T-cell (primary cell): ENCODE results near the gene ITPR1. TPM values are rescaled to one million over a fixed set of nuclear protein-coding genes. Genes with fewer than 3 reads are reported as not detected.

Experiments used
- ATAC-seq, 4 experiments: fragments of 200-7000 bp in 3 of 4; fragments of 150-1000 bp in 1 of 4; cut with Tn5 transposase; replicated peaks in 1 of 4; 1 replicate in 3 of 4; 2 replicates in 1 of 4; pipeline ENCODE4 v1.10.0; 2021; ENCODE audit warnings: moderate library complexity in 3 of 4, mild to moderate bottlenecking in 2 of 4, moderate number of reproducible peaks in 1 of 4
- CTCF ChIA-PET, 2 donors: fragments of 300-600 bp; sonication (Branson Sonifier 250); formaldehyde crosslinking; loops; one replicate each; lab custom pipeline; 2022; ENCODE audit warnings: antibody characterized with exemption in 2 of 2; lab: Charles Lee
- POLR2A ChIA-PET, 2 donors: fragments of 300-600 bp; sonication (Branson Sonifier 250); formaldehyde crosslinking; loops; one replicate each; lab custom pipeline; 2022; ENCODE audit warnings: antibody characterized with exemption in 2 of 2; lab: Charles Lee
- DNase-seq, 35 experiments: peaks; one replicate each; pipeline versions ENCODE4 v3.0.0 to v3.0.0-alpha.2; 2013 to 2023
- H3K27ac ChIP-seq: one replicate; pipeline ENCODE4 v1.5.1; 2013; ENCODE audit warnings: low read length
- H3K27me3 ChIP-seq, 2 experiments: replicated peaks in 1 of 2; 1 replicate in 1 of 2; 2 replicates in 1 of 2; pipeline versions ENCODE4 v1.6.1 to v1.7.0; 2013; ENCODE audit warnings: low read length in 1 of 2, mixed read lengths in 1 of 2; ENCODE audit not compliant: control insufficient read depth in 2 of 2, insufficient read depth in 2 of 2; ENCODE audit errors: extremely low read depth in 1 of 2
- H3K36me3 ChIP-seq, 2 donors: 1 replicate in 1 of 2; 2 replicates in 1 of 2; pipeline versions ENCODE4 v1.6.1 to v1.7.0; 2013; ENCODE audit warnings: low read length in 1 of 2; ENCODE audit not compliant: control insufficient read depth in 2 of 2, insufficient read depth in 1 of 2; ENCODE audit errors: extremely low read depth in 1 of 2
- H3K4me1 ChIP-seq, 2 experiments: 1 replicate in 1 of 2; 2 replicates in 1 of 2; pipeline versions ENCODE4 v1.6.1 to v1.7.0; 2013; ENCODE audit warnings: low read length in 2 of 2, mixed read lengths in 1 of 2; ENCODE audit not compliant: insufficient read depth in 2 of 2, control insufficient read depth in 1 of 2; ENCODE audit errors: extremely low read depth in 1 of 2
- H3K4me3 ChIP-seq, 2 donors: 1 replicate in 1 of 2; 2 replicates in 1 of 2; pipeline versions ENCODE4 v1.5.1 to v1.7.0; 2013; ENCODE audit warnings: mild to moderate bottlenecking in 2 of 2, low read length in 1 of 2, moderate library complexity in 1 of 2; ENCODE audit not compliant: control insufficient read depth in 1 of 2; ENCODE audit errors: extremely low read depth in 1 of 2
- H3K9me3 ChIP-seq: 2 replicates; pipeline ENCODE4 v1.7.0; 2013
- H3K27ac Mint-ChIP-seq, 2 donors: one replicate each; pipeline ENCODE4 v1.8.0; 2020 to 2021; ENCODE audit warnings: mild to moderate bottlenecking in 2 of 2, mixed read lengths in 2 of 2
- H3K27me3 Mint-ChIP-seq, 2 donors: one replicate each; pipeline ENCODE4 v1.8.0; 2021 to 2022; ENCODE audit warnings: mixed read lengths in 2 of 2
- H3K36me3 Mint-ChIP-seq: one replicate; pipeline ENCODE4 v1.8.0; 2021; ENCODE audit warnings: mixed read lengths
- H3K4me1 Mint-ChIP-seq, 3 donors: one replicate each; pipeline ENCODE4 v1.8.0; 2020 to 2022; ENCODE audit warnings: mixed read lengths in 3 of 3, mild to moderate bottlenecking in 1 of 3
- H3K4me3 Mint-ChIP-seq, 3 donors: one replicate each; pipeline ENCODE4 v1.8.0; 2020 to 2022; ENCODE audit warnings: mild to moderate bottlenecking in 3 of 3, mixed read lengths in 3 of 3, moderate library complexity in 3 of 3
- H3K9me3 Mint-ChIP-seq, 3 donors: one replicate each; pipeline ENCODE4 v1.8.0; 2020 to 2022; ENCODE audit warnings: mixed read lengths in 3 of 3
- WGBS: methylation state at CpG from one replicate; pipeline ENCODE4 v1.1.5; 2013; ENCODE audit warnings: missing lambda C conversion rate; ENCODE audit not compliant: insufficient coverage; 5-methylcytosine and 5-hydroxymethylcytosine counted together
- total RNA-seq, 35 experiments: library from RNA in 6 of 35; stranded (reverse) in 6 of 35; fragments of 120-200 nt in 1 of 35; gene quantifications; one replicate each; pipeline versions ENCODE4 v1.2.1 to v1.2.4 and lab custom pipeline; 2013 to 2026

The ITPR1 gene
- total RNA-seq, 5 donors from 2014 or later (not counting 1 experiment from before 2014, with no cell fraction given) = 53.8 to 105 (median 73.1) TPM

GRCh38 chr3:4633078-4634004 lies 140.2 kb downstream of the ITPR1 start:
- no peak overlapping the region for H3K4me3 Mint-ChIP-seq
- no peaks in the 10 kb centered on the region for H3K27me3 ChIP-seq
- H3K4me1 ChIP-seq = no peaks in the 10 kb centered on the region
- no peaks in the 10 kb centered on the region for H3K9me3 Mint-ChIP-seq
- peaks cover 7 to 8% (median 7%) of the 10 kb centered on the region in 3 donors for H3K4me1 Mint-ChIP-seq
- H3K9me3 ChIP-seq = no peaks in the 10 kb centered on the region
- peak overlapping the region; percentile 4 to 48 for H3K27ac Mint-ChIP-seq
- ChIA-PET POLR2A (interaction anchor here (0.5 to 0.6 kb wide), 2 partner anchors 194 to 318 kb away, joined by 3 to 7 read pairs; no protein-coding TSS in a partner anchor), CTCF (interaction anchor here (0.6 to 2.4 kb wide), 20 partner anchors 10 to 282 kb away, joined by 3 to 48 read pairs (median 4); partner anchors contain the start of gene ITPR1 (in 1 of the 2))
- peaks cover 16% of the 10 kb centered on the region for H3K36me3 Mint-ChIP-seq
- DNase-seq = peak in 2 of 35 experiments; percentile 23 to 71
- H3K27me3 Mint-ChIP-seq = no peaks in the 10 kb centered on the region
- ATAC-seq = peak in 3 of 4 experiments; percentile 58 to 70 (median 60)
- H3K36me3 ChIP-seq = peaks cover 3 to 6% of the 10 kb centered on the region in 2 donors
- 93% methylated on average over 5 of the region's 10 CpGs for WGBS
- H3K4me3 ChIP-seq = no peak overlapping the region
- no peak overlapping the region for H3K27ac ChIP-seq

- Mint-ChIP-seq H3K27ac (no peak overlapping the region), H3K9me3 (no peaks in the 10 kb centered on the region)
- CTCF ChIA-PET = interaction anchor here (0.6 to 2.4 kb wide), 2 partner anchors 39 to 284 kb away, joined by 3 to 25 read pairs; no protein-coding TSS in a partner anchor
Observed at GRCh38 chr3:4634894-4635293, 141.7 kb downstream of the ITPR1 start.

GRCh38 chr3:4637265-4637664 lies 144.1 kb downstream of the ITPR1 start:
- H3K27me3 Mint-ChIP-seq = no peaks in the 10 kb centered on the region
- peaks cover 29% of the 10 kb centered on the region for H3K36me3 Mint-ChIP-seq
- ChIA-PET POLR2A (no interaction called here), CTCF (interaction anchor here in 1 of 2 donors (0.9 to 1.1 kb wide), 2 partner anchors 53 to 286 kb away, joined by 3 read pairs; no protein-coding TSS in a partner anchor)
- peaks cover 7 to 14% (median 7%) of the 10 kb centered on the region in 3 donors for H3K4me1 Mint-ChIP-seq
- H3K27ac Mint-ChIP-seq = no peak overlapping the region
- Histone ChIP-seq H3K4me1 (no peaks in the 10 kb centered on the region), H3K36me3 (peaks cover 5 to 29% of the 10 kb centered on the region in 2 donors), H3K9me3 (no peaks in the 10 kb centered on the region), H3K4me3 (no peak overlapping the region), H3K27ac (no peak overlapping the region), H3K27me3 (no peaks in the 10 kb centered on the region)
- H3K9me3 Mint-ChIP-seq = no peaks in the 10 kb centered on the region
- ATAC-seq (no peak), DNase-seq (no peak)
- WGBS = 88% methylated on average over 2 of the region's 2 CpGs
- H3K4me3 Mint-ChIP-seq = no peak overlapping the region

More at GRCh38 chr3:4634894-4635293, 141.7 kb downstream of the ITPR1 start:
- Mint-ChIP-seq H3K4me3 (no peak overlapping the region), H3K27me3 (no peaks in the 10 kb centered on the region), H3K4me1 (peaks cover 7 to 8% (median 7%) of the 10 kb centered on the region in 3 donors), H3K36me3 (peaks cover 8% of the 10 kb centered on the region)
- Histone ChIP-seq H3K27ac (no peak overlapping the region), H3K9me3 (no peaks in the 10 kb centered on the region), H3K4me1 (no peaks in the 10 kb centered on the region), H3K36me3 (peaks cover 0 to 10% of the 10 kb centered on the region in 2 donors), H3K27me3 (no peaks in the 10 kb centered on the region), H3K4me3 (no peak overlapping the region)
- POLR2A ChIA-PET = no interaction called here
- DNase-seq (no peak), ATAC-seq (no peak)
- 90% methylated on average over 3 of the region's 6 CpGs for WGBS

GRCh38 chr3:4641863-4642563 lies 148.9 kb downstream of the ITPR1 start:
- no peak overlapping the region for H3K4me3 Mint-ChIP-seq
- ATAC-seq = no peak
- no peaks in the 10 kb centered on the region for H3K27me3 Mint-ChIP-seq
- no peaks in the 10 kb centered on the region for H3K27me3 ChIP-seq
- no peak overlapping the region for H3K4me3 ChIP-seq
- no peak overlapping the region for H3K27ac Mint-ChIP-seq
- peaks cover 18 to 25% (median 19%) of the 10 kb centered on the region in 3 donors for H3K4me1 Mint-ChIP-seq
- no peak overlapping the region for H3K27ac ChIP-seq
- no peak for DNase-seq
- CTCF ChIA-PET = interaction anchor here (0.7 to 1.4 kb wide), 2 partner anchors 9 to 232 kb away, joined by 3 to 4 read pairs; no protein-coding TSS in a partner anchor
- WGBS = 100% methylated on average over 2 of the region's 9 CpGs
- peaks cover 64% of the 10 kb centered on the region for H3K36me3 Mint-ChIP-seq
- H3K36me3 ChIP-seq = peaks cover 5 to 63% of the 10 kb centered on the region in 2 donors
- H3K4me1 ChIP-seq = peaks cover 7 to 15% of the 10 kb centered on the region in 2 experiments
- H3K9me3 ChIP-seq = no peaks in the 10 kb centered on the region
- POLR2A ChIA-PET = no interaction called here
- no peaks in the 10 kb centered on the region for H3K9me3 Mint-ChIP-seq

GRCh38 chr3:4642611-4643010 lies 149.5 kb downstream of the ITPR1 start:
- Histone ChIP-seq H3K9me3 (no peaks in the 10 kb centered on the region), H3K36me3 (peaks cover 5 to 69% of the 10 kb centered on the region in 2 donors), H3K27ac (no peak overlapping the region), H3K4me1 (peaks cover 7 to 15% of the 10 kb centered on the region in 2 experiments), H3K4me3 (no peak overlapping the region), H3K27me3 (no peaks in the 10 kb centered on the region)
- no peak overlapping the region for H3K27ac Mint-ChIP-seq
- H3K27me3 Mint-ChIP-seq = no peaks in the 10 kb centered on the region
- no peaks in the 10 kb centered on the region for H3K9me3 Mint-ChIP-seq
- no peak overlapping the region for H3K4me3 Mint-ChIP-seq
- 97% methylated on average over 6 of the region's 8 CpGs for WGBS
- H3K36me3 Mint-ChIP-seq = peaks cover 66% of the 10 kb centered on the region
- H3K4me1 Mint-ChIP-seq = peaks cover 18 to 25% (median 19%) of the 10 kb centered on the region in 3 donors
- DNase-seq (no peak), ATAC-seq (no peak)
- ChIA-PET CTCF (interaction anchor here (0.6 to 1.4 kb wide), 4 partner anchors 9 to 284 kb away, joined by 3 to 4 read pairs (median 3); no protein-coding TSS in a partner anchor), POLR2A (no interaction called here)
